ENCODE measurements around the gene DDIT4. TPM values are rescaled to one million over a fixed set of nuclear protein-coding genes. Genes with fewer than 3 reads are reported as not detected.
A peak's percentile ranks its signal among the peaks of the same experiment; 100 is the strongest.

DDIT4 gene
- total RNA-seq, 1 experiment from 2014 or later = 462 TPM

DNA sequence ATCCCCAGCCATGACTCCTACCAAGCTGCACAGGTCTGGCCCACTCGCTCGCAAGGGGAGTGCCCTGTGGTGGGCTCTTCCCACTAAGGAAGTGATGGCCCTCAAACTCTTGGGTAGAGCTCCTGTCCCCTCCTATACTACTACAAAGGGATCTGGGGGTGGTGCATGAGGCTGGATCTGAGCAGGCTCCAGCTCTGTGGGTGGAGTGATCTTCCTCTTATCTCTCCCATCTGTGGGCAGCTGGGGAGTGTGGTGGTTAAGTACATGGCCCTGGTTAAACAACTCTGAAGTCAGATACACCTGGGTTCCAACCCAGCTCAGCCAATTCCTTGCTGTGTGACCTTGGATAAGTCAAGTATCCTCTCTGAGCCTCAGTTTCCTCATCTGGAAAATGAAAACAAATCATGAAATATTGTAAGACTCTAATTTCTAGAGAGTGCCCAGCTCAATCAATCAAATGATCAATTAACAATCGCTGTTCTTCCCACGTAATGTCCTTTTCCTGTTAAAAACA is 17.4 kb downstream of the DDIT4 start:
- H3K9me3 ChIP-seq (ENCODE audit: control insufficient read depth in 1 of 2, insufficient read depth in 1 of 2, low read depth in 1 of 2, low read length in 2 of 2) = no peaks in the 10 kb centered on the region
- peaks cover 42 to 81% of the 10 kb centered on the region in 2 experiments for H3K4me1 ChIP-seq (ENCODE audit: control insufficient read depth in 1 of 2, insufficient read depth in 2 of 2, low read length in 2 of 2)
- ChIA-PET RAD21 (ENCODE audit: low non-redundant PET in 1 of 2, low total read pairs in 2 of 2, uncharacterized antibody in 2 of 2, unreplicated experiment in 2 of 2) (interaction anchor here in 1 of 2 experiments (1.4 kb wide), 1 partner anchor 30 kb away, joined by 3 read pairs; no protein-coding TSS in a partner anchor), POLR2A (interaction anchor here (1.3 to 15.0 kb wide), 7 partner anchors 11 to 38 kb away, joined by 3 to 371 read pairs (median 31); partner anchors contain the start of gene DDIT4), CTCF (interaction anchor here (0.8 to 1.1 kb wide), 4 partner anchors 13 to 41 kb away, joined by 3 to 4 read pairs (median 3); no protein-coding TSS in a partner anchor)
- peak overlapping the region; percentile 33; the same call in 1 of the 2 replicates for H3K27ac ChIP-seq (ENCODE audit: low read depth, low read length)
- BruUV-seq (replicated peaks) = no TSS peak
- H3K79me2 ChIP-seq (ENCODE audit: insufficient read depth, low read length) = no peaks in the 10 kb centered on the region
- no peak for DNase-seq (ENCODE audit: low read depth, low spot score)
- H3K27me3 ChIP-seq (ENCODE audit: insufficient read depth, low read length) = no peaks in the 10 kb centered on the region
- no peaks in the 10 kb centered on the region for H4K20me1 ChIP-seq (ENCODE audit: insufficient read depth)
- 0 out of 2 replicates have a peak, but pooled peaks have one; percentile 17 for ATAC-seq
- no peak overlapping the region for H3K4me3 ChIP-seq (replicated peaks in 1 of 2; ENCODE audit: low read depth in 1 of 2, low read length in 2 of 2)
- no peak for TF ChIP-seq TCF7L2 (IDR thresholded peaks at IDR 0.05; ENCODE audit: borderline replicate concordance, extremely low read depth, insufficient read depth, insufficient read length)
- no peak for TF ChIP-seq SIN3A (IDR thresholded peaks at IDR 0.05; ENCODE audit: low read depth)
- no peak for TF ChIP-seq CBX3 (IDR thresholded peaks at IDR 0.05; ENCODE audit: low read depth)
- no peak for TF ChIP-seq FOSL1 (IDR thresholded peaks at IDR 0.05; ENCODE audit: low read depth)
- TF ChIP-seq, protein P1, sequence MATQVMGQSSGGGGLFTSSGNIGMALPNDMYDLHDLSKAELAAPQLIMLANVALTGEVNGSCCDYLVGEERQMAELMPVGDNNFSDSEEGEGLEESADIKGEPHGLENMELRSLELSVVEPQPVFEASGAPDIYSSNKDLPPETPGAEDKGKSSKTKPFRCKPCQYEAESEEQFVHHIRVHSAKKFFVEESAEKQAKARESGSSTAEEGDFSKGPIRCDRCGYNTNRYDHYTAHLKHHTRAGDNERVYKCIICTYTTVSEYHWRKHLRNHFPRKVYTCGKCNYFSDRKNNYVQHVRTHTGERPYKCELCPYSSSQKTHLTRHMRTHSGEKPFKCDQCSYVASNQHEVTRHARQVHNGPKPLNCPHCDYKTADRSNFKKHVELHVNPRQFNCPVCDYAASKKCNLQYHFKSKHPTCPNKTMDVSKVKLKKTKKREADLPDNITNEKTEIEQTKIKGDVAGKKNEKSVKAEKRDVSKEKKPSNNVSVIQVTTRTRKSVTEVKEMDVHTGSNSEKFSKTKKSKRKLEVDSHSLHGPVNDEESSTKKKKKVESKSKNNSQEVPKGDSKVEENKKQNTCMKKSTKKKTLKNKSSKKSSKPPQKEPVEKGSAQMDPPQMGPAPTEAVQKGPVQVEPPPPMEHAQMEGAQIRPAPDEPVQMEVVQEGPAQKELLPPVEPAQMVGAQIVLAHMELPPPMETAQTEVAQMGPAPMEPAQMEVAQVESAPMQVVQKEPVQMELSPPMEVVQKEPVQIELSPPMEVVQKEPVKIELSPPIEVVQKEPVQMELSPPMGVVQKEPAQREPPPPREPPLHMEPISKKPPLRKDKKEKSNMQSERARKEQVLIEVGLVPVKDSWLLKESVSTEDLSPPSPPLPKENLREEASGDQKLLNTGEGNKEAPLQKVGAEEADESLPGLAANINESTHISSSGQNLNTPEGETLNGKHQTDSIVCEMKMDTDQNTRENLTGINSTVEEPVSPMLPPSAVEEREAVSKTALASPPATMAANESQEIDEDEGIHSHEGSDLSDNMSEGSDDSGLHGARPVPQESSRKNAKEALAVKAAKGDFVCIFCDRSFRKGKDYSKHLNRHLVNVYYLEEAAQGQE (IDR thresholded peaks at IDR 0.05; ENCODE audit: low read depth) = no peak
- TF ChIP-seq, protein P2, sequence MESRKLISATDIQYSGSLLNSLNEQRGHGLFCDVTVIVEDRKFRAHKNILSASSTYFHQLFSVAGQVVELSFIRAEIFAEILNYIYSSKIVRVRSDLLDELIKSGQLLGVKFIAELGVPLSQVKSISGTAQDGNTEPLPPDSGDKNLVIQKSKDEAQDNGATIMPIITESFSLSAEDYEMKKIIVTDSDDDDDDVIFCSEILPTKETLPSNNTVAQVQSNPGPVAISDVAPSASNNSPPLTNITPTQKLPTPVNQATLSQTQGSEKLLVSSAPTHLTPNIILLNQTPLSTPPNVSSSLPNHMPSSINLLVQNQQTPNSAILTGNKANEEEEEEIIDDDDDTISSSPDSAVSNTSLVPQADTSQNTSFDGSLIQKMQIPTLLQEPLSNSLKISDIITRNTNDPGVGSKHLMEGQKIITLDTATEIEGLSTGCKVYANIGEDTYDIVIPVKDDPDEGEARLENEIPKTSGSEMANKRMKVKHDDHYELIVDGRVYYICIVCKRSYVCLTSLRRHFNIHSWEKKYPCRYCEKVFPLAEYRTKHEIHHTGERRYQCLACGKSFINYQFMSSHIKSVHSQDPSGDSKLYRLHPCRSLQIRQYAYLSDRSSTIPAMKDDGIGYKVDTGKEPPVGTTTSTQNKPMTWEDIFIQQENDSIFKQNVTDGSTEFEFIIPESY (IDR thresholded peaks at IDR 0.05; ENCODE audit: extremely low read depth, insufficient replicate concordance, low read length) = no peak
- no peak for TF ChIP-seq POLR2AphosphoS5 (IDR thresholded peaks at IDR 0.05; ENCODE audit: low read depth, low read length)
- TF ChIP-seq EGR1 (IDR thresholded peaks at IDR 0.05; ENCODE audit: low read depth) = no peak
- TF ChIP-seq CEBPB (IDR thresholded peaks at IDR 0.05; ENCODE audit: low read depth) = no peak
- TF ChIP-seq SP1 (IDR thresholded peaks at IDR 0.05; ENCODE audit: low read depth) = no peak
- TF ChIP-seq EZH2 (IDR thresholded peaks at IDR 0.05) = no peak
- TF ChIP-seq, protein P3, sequence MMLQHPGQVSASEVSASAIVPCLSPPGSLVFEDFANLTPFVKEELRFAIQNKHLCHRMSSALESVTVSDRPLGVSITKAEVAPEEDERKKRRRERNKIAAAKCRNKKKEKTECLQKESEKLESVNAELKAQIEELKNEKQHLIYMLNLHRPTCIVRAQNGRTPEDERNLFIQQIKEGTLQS (IDR thresholded peaks at IDR 0.05) = no peak
- no peak for TF ChIP-seq JUND (IDR thresholded peaks at IDR 0.05)
- TF ChIP-seq POLR2A (IDR thresholded peaks at IDR 0.05; ENCODE audit: borderline replicate concordance, extremely low read depth, insufficient read depth, insufficient read length) = no peak
- TF ChIP-seq, protein P4, sequence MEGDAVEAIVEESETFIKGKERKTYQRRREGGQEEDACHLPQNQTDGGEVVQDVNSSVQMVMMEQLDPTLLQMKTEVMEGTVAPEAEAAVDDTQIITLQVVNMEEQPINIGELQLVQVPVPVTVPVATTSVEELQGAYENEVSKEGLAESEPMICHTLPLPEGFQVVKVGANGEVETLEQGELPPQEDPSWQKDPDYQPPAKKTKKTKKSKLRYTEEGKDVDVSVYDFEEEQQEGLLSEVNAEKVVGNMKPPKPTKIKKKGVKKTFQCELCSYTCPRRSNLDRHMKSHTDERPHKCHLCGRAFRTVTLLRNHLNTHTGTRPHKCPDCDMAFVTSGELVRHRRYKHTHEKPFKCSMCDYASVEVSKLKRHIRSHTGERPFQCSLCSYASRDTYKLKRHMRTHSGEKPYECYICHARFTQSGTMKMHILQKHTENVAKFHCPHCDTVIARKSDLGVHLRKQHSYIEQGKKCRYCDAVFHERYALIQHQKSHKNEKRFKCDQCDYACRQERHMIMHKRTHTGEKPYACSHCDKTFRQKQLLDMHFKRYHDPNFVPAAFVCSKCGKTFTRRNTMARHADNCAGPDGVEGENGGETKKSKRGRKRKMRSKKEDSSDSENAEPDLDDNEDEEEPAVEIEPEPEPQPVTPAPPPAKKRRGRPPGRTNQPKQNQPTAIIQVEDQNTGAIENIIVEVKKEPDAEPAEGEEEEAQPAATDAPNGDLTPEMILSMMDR (IDR thresholded peaks at IDR 0.05 in 2 of 3, conservative IDR thresholded peaks at IDR 0.05 in 1 of 3; ENCODE audit: borderline replicate concordance in 1 of 3, insufficient read depth in 1 of 3, low read depth in 2 of 3, low read length in 2 of 3) = no peak
- H3K36me3 ChIP-seq (ENCODE audit: control insufficient read depth in 1 of 2, insufficient read depth in 2 of 2, low read length in 2 of 2) = no peaks in the 10 kb centered on the region
- no peaks in the 10 kb centered on the region for H3K9me2 ChIP-seq (ENCODE audit: insufficient read depth)
- intact Hi-C loops (cut with micrococcal nuclease) = no loop called here
- H2AFZ ChIP-seq (ENCODE audit: low read depth, low read length, poor library complexity, severe bottlenecking) = no peak overlapping the region
- H3K4me2 ChIP-seq (ENCODE audit: low read length) = peak overlapping the region; percentile 68
- no peak overlapping the region for H3K9ac ChIP-seq (ENCODE audit: low read length)

Data from HCT116 (cell line).